ENCODE data around the gene CNST.

- TF ChIP-seq CTCF (conservative IDR thresholded peaks at IDR 0.05; ENCODE audit: low read depth, low read length) = peak; percentile 88
- no peak for TF ChIP-seq EZH2 (IDR thresholded peaks at IDR 0.05; ENCODE audit: borderline replicate concordance, low read depth, low read length, poor library complexity, severe bottlenecking)
Observed at GRCh38 chr1:246699095-246699735, 133.0 kb downstream of the CNST start.

All from A673 (cell line).